HL-60/S4 treated with retinoic acid at 250 ng/mL for 4 days and 3 days (cell line): ENCODE measurements around the gene SNX4.
"Not testable (repeated sequence)": the region's sequence is repeated elsewhere in the genome, so short reads cannot be mapped to it uniquely, and the experiment has no call there.

Experiments used
- in situ Hi-C: fragments of 300-500 bp; cut with MboI; formaldehyde crosslinking; loops from 2 replicates; pipeline ENCODE4 v1.7.0; 2022; ENCODE audit warnings: low sequenced_read_pairs

The SNX4 gene

GRCh38 chr3:125519678-125520562 is at the start of gene SNX4:
Gene SNX4 (minus strand): TSS chr3:125520202. CDS start chr3:125520172, 30 bp downstream.
- in situ Hi-C loops = no loop called here

GRCh38 chr3:125556314-125556713 is 36.3 kb upstream of the SNX4 start:
- in situ Hi-C loops = no loop called here

DNA sequence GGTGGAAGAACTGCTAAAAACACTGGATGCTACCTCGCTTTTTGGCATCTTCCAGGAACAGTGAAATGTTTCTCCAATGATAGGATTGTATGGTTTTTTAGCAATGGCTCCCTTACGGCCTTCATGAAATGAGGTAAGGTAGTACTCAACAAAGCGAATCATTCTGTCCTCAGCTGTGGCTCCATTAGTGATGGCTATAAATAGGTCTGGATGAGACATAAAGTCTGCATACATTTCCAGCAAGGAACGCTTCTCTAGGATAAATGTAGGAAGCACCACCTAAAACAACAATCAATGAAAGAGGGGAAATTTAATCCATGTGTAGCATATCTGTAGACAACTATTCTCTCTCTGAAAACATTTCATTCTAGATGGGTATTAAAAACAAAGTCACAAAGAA is 32.4 kb upstream of the SNX4 start:
- in situ Hi-C loops = no loop called here

- in situ Hi-C loops = no loop called here
Observed at GRCh38 chr3:125528920-125529319, 8.9 kb upstream of the SNX4 start.

DNA sequence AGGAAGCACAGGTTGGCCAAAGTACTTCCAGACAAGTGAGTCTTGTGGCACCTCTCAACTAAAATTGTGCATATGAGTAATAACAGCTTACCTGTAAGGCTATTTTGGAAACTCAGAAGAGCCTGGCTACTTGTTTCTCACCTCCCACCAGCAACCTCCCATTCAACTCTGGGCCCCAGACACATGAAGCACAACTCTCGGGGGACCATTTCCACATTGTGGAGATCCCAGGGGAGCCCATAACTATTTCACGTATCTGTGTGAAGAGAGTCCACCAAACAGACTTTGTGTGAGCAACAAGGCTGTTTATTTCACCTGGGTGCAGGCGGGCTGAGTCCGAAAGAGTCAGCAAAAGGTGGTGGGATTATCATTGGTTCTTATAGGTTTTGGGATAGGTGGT is 5.2 kb upstream of the SNX4 start:
- in situ Hi-C loops = no loop called here

GRCh38 chr3:125520563-125520919 is 539 bp upstream of the SNX4 start:
- in situ Hi-C loops = not testable (repeated sequence)

DNA sequence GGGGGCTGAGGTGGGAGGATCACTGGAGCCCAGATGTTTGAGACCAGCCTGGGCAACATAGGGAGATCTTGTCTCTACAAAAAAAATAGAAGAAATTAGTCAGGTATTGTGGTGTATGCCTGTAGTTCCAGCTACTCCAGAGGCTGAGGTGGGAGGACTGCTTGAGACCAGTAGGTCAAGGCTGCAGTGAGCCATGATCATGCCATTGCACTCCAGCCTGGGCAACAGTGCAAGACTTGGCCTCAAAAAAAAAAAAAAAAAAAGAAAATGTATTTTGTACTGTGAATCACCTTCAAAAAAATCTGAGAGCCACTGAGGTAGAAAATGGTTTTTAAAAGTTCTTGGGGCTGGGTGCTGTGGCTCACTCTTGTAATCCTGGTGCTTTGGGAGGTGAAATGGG is 4.6 kb downstream of the SNX4 start:
- in situ Hi-C loops = no loop called here

DNA sequence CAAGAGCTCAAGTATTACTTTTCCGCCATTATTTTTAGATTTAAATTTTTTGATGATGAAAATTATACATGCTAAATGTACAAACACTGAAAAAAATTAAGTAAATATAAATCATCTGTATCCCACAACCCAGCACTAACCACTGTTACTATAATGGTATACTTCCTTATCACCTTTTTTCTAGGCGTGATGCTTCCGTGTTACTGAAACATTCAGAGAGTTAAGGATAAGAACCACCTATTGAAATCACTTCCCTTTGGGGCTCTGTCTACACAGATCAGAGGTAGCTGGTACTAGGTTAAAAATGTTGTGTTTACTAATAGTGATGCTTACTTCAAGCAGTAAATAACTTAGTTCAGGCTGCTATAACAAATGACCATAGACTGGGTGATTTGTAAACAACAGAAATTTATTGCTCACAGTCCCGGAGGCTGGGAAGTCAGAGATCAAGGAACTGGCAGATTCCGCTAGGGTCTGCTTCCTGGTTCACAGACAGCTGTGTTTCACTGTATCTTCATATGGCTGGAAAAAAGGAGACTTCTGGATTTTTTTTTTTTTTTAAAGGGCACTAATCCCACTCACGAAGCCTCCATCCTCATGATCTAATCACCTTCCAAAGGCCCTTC is 6.4 kb downstream of the SNX4 start:
- in situ Hi-C loops = no loop called here

- in situ Hi-C loops = no loop called here
Observed at GRCh38 chr3:125512135-125512920, 7.7 kb downstream of the SNX4 start.

DNA sequence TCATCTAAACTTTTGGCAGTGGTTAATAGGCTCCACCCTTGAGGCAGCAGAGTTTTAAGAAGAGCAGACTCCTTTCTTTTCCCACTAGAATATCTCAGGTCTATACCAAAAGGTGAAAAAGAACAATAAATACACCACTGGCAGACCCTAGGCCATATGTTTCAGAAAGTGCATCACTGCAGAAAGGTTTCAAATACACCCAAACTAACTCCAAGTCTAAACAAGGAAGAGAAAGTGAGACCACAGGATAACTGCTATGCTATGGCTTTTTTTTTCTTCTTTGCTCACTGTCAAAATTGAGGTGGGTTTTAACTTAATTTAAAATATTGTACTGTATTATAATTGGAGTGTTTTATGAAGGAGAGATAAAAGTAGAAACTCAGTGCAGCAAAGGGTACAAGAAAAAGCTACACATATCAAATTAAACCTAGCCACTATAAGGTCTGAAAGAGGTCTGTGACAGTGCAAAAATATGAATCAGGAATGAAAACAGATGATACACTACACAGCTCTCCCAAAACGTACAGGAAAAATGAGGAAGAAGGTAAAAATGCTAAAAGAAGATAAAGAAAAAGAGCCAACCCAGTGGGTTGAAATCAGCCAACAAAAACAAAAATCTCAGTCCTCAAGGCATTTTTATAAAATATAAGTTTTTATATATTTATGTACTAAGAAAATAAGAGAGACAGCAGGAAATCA is 8.4 kb downstream of the SNX4 start:
- in situ Hi-C loops = no loop called here

DNA sequence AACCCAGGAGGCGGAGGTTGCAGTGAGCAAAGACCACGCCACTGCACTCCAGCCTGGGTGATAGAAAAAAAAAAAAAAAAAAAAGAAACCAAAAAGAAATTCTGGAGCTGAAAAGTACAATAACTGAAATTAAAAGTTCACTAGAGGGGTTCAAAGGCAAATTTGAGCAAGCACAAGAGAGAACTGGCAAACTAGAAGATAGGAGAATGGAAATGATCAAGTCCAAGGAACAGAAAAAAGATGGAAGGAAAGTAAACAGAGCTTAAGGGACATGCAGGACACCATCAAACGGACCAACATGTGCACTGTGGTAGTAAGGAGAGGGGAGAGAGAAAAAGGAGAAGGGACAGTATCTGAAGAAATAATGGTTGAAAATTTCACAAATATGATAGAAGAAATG is 12.9 kb downstream of the SNX4 start:
- in situ Hi-C loops = no loop called here

- in situ Hi-C loops = no loop called here
Observed at GRCh38 chr3:125498630-125499029, 21.4 kb downstream of the SNX4 start.

GRCh38 chr3:125496701-125497100 is 23.3 kb downstream of the SNX4 start:
- in situ Hi-C loops = no loop called here

DNA sequence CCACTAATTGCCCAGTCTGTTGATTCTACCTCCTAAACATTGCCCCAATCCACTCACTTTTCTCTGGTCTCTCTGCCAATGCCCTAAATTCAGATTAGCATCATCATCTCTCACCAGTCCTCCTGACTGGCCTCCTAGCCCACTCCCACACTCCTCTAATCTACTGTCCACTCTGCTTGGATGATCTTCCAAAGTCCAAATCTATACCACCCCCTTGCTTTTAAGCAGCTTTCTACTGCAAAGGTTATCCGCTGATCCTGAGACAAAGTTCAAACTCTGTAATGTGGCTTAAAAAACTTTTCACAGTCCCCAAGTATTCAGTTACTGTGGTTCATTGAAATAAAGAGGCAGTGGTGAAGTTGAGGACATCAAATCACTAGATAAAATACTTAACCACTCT is 37.6 kb downstream of the SNX4 start:
- in situ Hi-C loops = no loop called here

DNA sequence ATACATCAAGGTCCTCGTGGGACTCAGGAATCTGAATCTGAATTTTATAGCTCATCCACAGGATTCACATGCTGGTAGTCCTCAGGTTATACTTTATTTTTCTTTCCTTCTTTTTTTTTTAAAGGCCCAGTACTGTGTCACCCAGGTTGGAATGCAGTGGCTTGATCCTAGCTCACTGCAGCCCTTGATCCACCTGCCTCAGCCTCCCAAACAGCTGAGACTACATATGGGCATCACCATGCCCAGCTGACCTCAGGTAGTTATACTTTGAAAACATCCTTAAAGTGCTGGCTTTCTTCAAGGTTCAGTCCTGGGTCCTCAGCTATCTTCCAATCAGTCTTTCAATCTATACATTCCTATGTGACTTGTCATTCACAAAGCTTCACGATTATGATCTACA is 38.2 kb downstream of the SNX4 start:
- in situ Hi-C loops = no loop called here

DNA sequence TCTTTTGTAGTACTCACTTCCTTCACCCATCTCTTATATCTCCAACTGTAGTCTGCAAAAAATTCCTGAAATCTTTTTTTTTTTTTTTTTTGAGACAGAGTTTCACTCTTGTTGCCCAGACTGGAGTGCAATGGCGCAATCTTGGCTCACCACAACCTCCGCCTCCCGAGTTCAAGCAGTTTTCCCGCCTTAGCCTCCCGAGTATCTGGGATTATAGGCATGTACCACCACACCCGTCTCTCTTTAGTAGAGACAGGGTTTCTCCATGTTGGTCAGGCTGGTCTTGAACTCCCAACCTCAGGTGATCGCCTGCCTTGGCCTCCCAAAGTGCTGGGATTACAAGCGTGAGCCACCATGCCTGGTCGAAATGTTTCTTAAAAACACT is 38.6 kb downstream of the SNX4 start:
- in situ Hi-C loops = not testable (repeated sequence)

DNA sequence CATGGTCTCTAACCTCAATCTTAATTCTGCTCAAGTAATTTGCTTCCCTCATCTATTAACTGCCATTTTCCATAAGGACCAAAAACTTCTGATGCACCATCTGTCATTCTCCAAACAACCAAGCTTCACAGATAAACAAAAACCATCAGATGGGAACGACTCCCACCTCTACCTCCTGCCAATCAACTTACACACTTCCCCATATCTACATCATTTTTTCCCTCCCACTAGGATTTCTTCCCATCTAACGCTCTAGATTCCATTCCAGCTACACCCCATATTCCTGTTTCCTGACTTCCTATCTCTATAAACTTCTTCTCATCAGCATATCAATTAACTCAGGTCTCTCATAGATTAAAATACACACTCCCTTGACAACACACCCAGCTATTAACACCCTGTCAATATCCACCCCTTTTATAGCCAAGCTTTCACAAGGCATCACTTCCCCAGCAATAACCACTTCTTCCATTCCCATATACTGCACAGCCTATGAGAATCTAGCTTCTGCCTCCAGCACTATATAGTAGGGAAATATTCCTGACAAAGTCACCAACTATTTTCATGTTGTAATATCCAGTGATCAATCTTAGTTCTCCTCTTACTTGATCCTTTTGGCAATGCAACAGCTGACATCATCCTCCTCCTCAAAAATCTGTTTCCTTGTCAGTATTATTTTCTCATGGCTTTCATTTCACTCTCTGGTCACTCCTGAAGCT is 39.2 kb downstream of the SNX4 start:
- in situ Hi-C loops = no loop called here

DNA sequence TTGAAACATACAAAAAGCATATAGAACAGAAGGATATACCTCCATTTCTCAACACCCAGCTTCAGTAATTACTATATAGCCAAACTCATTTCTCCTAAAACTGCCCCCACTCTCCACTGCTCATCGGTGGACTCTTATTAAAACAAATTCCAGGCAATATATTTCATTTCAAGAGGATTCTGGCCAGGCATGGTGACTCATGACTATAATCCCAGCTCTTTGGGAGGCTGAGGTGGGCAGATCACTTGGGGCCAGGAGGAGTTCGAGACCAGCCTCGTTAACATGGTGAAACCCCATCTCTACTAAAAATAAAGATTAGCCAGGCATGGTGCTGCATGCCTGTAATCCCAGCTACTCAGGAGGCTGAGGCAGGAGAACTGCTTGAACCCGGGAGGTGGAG is 40.9 kb downstream of the SNX4 start:
- in situ Hi-C loops = no loop called here

DNA sequence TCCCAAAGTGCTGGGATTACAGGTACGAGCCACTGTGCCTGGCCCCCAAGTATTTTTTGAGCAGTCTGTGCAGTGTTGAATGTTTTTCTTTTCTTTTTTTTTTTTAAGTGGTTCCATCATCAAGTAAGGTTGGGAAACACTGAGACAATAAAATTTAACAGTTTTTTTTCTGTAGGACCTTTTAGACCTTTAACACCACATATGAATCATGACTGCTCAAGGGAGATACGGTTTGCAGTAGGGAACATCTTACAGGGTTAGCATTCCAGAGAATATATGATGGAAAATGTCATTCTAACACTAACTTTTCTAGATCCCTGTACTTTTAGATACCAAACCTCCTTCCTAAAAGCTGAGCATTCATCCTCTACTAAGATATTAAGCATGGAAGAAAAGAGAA is 41.7 kb downstream of the SNX4 start:
- in situ Hi-C loops = no loop called here

- in situ Hi-C loops = no loop called here
Observed at GRCh38 chr3:125477701-125478100, 42.3 kb downstream of the SNX4 start.

DNA sequence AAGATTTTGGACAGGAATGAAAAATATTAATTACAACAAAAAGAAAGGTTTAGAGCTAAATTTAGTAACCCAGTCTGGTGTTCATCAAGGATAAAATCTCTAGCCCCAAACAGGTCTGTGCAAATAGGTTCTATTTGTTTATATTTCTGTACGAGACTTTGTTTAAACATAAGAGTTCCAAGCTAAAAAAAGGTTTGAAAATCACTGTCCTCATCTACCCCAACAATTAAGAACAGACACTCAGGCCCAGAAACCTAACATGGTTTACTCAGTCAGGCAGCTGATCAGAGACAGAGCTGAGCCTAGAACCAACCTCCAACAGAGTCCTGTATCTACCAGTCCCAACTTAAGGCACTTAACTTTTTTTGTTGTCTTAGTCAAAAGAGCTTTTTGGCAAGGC is 49.3 kb downstream of the SNX4 start:
- in situ Hi-C loops = no loop called here
